NCI-H1694 treated with DMSO at 0.1 percent for 48 hours (cell line): ENCODE results near the gene CENATAC.
"Not testable (repeated sequence)": the region's sequence is repeated elsewhere in the genome, so short reads cannot be mapped to it uniquely, and the experiment has no call there.

Experiments used
- DNase-seq: peaks from one replicate; lab custom pipeline; 2025; lab: John Stamatoyannopoulos, UW

Gene CENATAC

DNA sequence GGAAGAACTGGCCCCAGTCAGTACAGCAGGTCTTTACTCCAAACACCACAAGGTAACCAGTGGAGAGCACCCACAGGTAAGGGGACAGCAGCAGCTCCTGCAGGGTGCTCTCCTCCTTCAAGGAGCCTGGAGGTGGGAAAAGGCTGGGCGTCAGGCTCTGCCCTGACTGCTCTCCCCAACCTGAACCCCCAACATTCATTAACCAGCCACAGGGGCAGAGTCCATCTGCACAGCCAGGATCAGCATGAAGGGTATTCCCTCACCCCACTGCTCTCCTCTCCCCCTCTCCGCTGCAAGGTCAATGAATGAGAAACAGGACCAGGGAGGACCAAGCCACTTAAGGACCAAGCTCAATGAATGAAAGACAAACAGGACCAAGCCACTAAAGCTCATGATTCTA, 29.0 kb downstream of the CENATAC start:
- DNase-seq, result no peak

GRCh38 chr11:119027561-119028345, 29.8 kb downstream of the CENATAC start:
- DNase-seq, result no peak

GRCh38 chr11:119028346-119029068, 30.6 kb downstream of the CENATAC start:
- DNase-seq, result no peak

- DNase-seq, result no peak
Observed at GRCh38 chr11:119029069-119029339, 31.1 kb downstream of the CENATAC start.

GRCh38 chr11:119029340-119030028, 31.5 kb downstream of the CENATAC start:
- no peak for DNase-seq

DNA sequence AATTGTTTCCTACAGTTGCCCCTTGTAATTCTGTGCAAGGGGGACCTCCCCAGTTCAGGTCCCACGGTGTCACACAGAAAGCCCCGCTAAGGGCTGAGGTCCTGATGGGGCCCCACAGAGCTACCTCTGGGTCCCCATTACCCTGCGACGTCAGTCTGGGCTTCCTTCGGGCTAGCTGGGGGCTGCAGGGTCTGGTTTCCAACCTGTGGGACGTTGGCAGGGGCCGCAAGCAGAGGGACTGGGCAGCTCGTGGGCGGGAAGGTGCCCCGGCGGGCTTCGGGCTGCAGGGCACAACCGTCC, 32.0 kb downstream of the CENATAC start:
- no peak for DNase-seq

DNA sequence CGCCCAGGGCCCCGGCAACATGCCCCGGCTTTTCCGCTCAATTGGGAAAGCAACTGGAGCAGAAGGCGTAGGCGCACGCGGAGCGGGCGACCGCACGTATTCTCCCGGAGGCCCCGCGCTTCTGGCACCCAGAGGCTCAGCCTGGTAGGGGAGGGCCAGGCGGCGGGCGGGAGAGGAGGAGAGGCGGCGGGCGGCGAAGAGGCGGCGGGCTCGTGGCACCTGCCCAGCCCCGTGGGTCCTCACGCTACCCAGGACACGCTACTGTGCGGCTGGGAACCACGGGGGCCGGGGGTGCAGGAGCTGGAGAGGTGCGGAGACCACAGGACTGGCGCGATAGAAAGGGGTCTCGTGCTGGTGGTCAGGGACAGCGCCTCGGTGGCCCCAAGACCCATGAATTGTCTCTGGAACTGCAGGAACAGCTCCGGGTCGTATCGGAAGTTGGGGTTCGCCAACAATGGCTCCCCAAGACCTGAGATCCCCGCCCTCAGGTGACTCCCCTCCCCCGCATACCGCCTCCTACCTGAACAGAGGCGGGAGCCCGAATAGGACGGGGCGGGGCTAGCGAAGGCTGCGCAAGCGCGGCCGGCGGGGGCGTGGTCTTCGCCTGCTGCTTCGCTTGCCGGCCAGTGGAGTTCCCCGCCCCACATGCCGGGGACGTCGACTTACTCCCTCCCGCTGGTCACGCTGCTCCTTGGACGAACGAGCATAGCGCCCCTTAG, 32.5 kb downstream of the CENATAC start, which contains the start of gene SLC37A4:
Gene SLC37A4 (minus strand): TSS at position 549 of the 719 bp plus-strand sequence.
- peak; percentile 58 for DNase-seq

GRCh38 chr11:119031912-119032280, 34.0 kb downstream of the CENATAC start:
- no peak for DNase-seq

DNA sequence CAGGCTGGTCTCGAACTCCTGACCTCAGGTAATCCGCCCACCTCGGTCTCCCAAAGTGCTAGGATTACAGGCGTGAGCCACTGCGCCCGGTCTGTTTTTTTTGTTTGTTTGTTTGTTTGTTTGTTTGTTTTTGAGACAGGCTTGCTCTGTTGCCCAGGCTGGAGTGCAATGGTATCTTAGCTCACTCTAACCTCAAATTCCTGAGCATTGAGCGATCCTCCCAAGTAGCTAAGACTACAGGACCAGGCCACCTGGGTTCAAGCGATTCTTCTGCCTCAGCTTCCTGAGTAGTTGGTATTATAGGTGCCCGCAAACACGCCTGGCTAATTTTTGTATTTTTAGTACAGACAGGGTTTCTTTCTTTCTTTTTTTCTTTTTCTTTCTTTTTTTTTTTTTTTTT, 35.5 kb downstream of the CENATAC start:
- DNase-seq, result not testable (repeated sequence)

- DNase-seq, result no peak
Observed at GRCh38 chr11:119034813-119035212, 36.9 kb downstream of the CENATAC start.

DNA sequence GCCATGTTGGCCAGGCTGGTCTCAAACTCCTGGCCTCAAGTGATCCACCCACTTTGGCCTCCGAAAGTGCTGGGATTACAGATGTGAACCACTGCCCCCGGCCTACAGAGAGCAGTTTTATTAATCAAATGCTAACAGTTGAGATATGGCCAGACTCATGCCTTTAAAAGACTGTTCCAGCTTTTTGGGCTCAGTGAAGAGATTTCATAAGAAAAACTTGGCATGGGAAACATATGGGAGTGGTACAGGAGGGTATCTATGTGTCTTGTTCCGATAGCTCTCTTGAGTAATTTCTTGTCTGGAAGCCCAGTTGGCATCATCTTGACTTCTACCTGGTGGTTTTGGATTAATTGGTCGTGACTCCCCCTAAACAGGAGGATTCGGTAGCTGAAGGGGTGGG, 40.9 kb downstream of the CENATAC start:
- DNase-seq, result no peak

DNA sequence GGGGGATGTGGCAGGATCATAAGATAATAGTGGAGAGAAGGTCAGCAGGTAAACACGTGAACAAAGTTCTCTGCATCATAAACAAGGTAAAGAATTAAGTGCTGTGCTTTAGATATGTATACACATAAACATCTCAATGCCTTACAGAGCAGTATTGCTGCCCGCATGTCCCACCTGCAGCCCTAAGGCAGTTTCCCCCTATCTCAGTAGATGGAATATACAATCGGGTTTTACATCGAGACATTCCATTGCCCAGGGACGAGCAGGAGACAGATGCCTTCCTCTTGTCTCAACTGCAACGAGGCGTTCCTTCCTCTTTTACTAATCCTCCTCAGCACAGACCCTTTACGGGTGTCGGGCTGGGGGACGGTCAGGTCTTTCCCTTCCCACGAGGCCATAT, 41.5 kb downstream of the CENATAC start:
- not testable (repeated sequence) for DNase-seq

DNA sequence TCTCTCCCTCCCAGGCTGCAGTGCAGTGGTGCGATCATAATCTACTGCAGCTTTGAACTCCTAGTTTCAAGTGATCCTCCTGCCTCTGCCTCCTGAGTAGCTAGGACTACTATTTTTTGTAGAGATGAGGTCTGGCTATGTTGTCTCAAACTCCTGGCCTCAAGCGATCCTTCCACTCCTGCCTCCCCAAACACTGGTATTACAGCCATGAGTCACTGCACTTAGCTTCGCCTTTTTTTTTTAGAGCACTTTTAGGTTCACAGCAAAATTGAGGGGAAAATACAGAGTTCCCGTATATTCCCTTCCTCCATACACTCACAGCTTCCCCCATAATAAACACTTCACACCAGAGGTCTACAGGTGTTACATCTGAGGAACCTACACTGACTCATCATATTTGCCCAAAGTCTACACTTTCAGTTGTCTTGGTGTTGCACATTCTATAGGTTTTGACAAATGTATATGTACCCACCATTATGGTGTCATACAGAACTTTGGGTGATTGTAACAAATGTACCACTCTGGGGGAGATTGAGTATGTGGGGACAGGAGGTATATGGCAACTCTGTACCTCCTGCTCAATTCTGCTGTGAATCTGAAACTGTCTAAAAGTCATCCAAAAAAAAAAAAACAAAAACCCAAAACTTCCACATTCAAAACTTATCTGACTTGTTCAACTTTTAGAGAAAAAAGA, 44.0 kb downstream of the CENATAC start:
- DNase-seq, result no peak

DNA sequence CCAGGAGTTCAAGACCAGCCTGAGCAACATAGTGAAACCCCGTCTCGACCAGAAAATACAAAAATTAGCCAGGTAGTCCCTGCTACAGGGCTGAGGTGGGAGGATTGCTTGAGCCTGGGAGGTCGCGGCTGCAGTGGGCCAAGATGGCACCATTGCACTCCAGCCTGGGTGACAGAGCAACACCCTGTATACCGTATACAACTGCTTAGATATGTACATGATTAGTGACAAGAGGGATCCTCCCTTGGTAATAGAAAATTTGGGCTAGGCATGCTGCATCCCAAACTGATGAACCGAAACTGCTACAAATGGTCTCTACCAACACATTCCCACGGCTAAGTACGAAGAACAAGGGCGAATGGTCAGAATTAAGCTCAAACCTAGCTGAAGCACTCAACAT, 45.0 kb downstream of the CENATAC start:
- DNase-seq, result no peak

- no peak for DNase-seq
Observed at GRCh38 chr11:119044708-119045107, 46.8 kb downstream of the CENATAC start.

DNA sequence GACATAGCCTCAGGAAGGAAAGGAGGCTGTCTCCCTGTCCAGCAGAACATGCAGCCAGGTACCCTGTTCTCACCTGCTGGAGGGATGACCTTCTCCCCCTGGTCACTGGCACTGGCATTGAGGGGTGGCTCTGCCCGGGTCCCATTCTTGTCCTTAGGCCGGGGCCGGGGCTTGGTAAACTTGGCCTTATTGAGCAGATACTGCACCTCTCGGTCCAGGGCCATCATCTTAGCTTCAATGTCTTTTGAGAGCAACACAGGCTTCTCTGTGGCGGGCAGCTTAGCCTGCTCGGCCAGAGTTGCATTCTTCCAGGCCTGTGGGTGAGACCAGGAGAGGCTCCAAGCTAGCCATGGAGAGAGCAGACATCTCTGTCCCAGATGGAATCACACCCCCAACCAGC, 48.6 kb downstream of the CENATAC start:
- DNase-seq, result no peak

DNA sequence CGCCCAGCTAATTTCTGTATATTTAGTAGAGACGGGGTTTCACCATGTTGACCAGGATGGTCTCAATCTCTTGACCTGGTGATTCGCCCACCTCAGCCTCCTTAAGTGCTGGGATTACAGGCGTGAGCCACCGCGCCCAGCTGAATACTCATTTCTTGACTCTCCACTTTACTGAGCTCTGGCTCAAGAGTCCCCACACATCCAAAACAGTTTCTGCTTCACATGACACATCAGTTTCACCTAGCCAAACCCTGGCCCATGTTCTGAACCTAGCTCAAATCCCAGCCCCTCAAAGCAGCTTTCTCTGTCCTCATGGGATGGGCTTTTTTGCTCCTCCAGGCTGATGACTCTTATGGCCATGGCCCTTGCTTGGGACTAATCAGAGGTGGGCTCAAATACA, 49.3 kb downstream of the CENATAC start:
- no peak for DNase-seq

DNA sequence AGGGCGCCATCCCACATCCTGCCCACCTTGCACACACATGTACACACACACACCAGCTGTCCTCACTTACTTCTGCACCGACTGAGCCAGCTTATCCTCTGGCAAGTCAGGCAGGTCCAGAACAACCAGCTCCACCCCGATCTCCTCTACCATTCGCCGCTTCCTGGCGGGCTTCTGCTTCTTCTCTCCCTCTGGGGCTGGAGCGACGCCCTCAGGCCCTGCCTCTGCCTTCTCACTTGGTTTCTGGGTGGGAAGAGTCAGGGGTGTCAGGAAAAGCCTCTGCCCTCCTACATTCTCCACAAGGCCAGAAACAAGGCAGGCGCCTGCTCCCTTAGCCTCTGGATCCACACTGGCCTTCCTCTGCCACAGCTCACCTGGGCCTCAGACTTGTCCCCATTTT, 50.7 kb downstream of the CENATAC start:
- DNase-seq, result no peak

DNA sequence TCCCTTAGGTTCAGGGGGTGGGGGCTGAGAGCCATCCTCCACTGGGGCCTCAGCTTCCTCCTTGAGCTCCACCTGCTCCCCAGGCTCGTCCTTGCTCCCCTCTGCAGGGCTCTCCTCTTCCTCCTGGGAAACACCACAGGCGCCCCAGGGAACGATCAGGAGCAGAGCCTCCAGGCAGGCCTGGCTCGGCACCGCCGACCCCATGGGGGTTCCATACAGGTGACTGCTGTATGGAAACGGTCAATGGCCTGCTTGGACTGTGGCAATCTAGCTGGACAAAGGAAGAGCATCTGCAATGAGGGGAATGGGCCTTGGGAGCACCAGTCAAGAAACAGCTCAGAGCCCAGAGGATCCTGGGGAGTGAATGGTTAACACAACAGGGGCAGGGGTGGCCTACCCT, 51.1 kb downstream of the CENATAC start:
- no peak for DNase-seq

DNA sequence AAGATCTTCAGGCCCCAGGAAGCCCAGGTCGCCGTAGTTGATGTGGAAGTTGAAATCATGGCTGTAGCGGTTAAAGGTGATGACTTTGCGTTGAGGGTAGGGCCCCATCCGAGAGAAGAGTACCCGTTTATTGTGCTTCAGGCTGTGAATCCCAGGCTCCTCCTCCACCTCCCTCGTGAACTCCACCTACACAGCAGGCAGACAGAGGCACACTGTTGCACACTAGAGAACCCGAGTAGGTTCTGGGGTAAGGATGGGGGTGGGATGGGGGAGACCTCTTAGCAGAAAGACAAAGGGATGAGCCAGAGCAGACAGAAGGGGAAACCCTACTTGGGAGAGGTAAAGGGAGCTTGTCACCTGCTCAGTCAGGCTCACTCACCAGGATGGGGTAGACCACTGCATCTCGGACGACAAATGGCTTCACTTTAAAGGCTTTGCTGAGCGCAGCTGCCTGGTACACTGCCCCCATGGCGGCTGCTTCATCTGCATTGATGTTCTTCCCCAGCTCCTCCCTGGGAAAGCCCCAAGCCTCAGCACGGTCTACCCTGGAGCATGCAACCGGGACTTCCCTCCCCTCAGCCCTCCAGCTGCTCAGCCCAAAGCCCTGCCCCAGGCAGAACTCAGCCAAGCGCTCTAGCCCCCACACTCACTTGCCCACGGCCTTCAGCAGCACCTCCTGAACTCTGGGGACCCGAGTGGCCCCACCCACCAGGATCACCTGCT, 53.7 kb downstream of the CENATAC start:
- no peak for DNase-seq

GRCh38 chr11:119052163-119052814, 54.4 kb downstream of the CENATAC start:
- no peak for DNase-seq
